Stimulated activated naive CD8-positive, alpha-beta T cell treated with anti-CD3 and anti-CD28 coated beads, Interleukin-15, amount 100 ng/mL, for 72 hours (primary cell): ENCODE measurements around the gene NMBR.
"Not testable (repeated sequence)": the region's sequence is repeated elsewhere in the genome, so short reads cannot be mapped to it uniquely, and the experiment has no call there.

ENCODE experiments used
- ATAC-seq: fragments of 150-1000 bp; cut with Tn5 transposase; 2 replicates; pipeline ENCODE4 v1.10.0; 2021; ENCODE audit warnings: mild to moderate bottlenecking, moderate library complexity
- DNase-seq, 2 donors: peaks; one replicate each; pipeline ENCODE4 v3.0.0; 2021 to 2022
- H3K27ac Mint-ChIP-seq, 2 donors: one replicate each; pipeline ENCODE4 v1.8.0; 2022; ENCODE audit warnings: mild to moderate bottlenecking in 2 of 2, mixed read lengths in 2 of 2, moderate library complexity in 2 of 2
- H3K27me3 Mint-ChIP-seq: one replicate; pipeline ENCODE4 v1.8.0; 2022; ENCODE audit warnings: mixed read lengths
- H3K4me1 Mint-ChIP-seq: one replicate; pipeline ENCODE4 v1.8.0; 2022; ENCODE audit warnings: mild to moderate bottlenecking, mixed read lengths
- H3K4me3 Mint-ChIP-seq, 2 donors: one replicate each; pipeline ENCODE4 v1.8.0; 2022; ENCODE audit warnings: mild to moderate bottlenecking in 2 of 2, mixed read lengths in 2 of 2, moderate library complexity in 1 of 2
- H3K9me3 Mint-ChIP-seq, 2 donors: one replicate each; pipeline ENCODE4 v1.8.0; 2022; ENCODE audit warnings: mixed read lengths in 2 of 2

The NMBR gene

GRCh38 chr6:142117366-142117765 is 29.6 kb downstream of the NMBR start:
- no peaks in the 10 kb centered on the region for H3K9me3 Mint-ChIP-seq
- ATAC-seq (no peak), DNase-seq (no peak)
- no peak overlapping the region for H3K27ac Mint-ChIP-seq
- no peaks in the 10 kb centered on the region for H3K4me1 Mint-ChIP-seq
- peaks cover 6% of the 10 kb centered on the region for H3K27me3 Mint-ChIP-seq
- no peak overlapping the region for H3K4me3 Mint-ChIP-seq

GRCh38 chr6:142112451-142113061 is 34.4 kb downstream of the NMBR start:
- no peak overlapping the region for H3K4me3 Mint-ChIP-seq
- no peaks in the 10 kb centered on the region for H3K27me3 Mint-ChIP-seq
- no peak overlapping the region for H3K27ac Mint-ChIP-seq
- ATAC-seq, result no peak
- no peaks in the 10 kb centered on the region for H3K9me3 Mint-ChIP-seq
- peak; percentile 50 to 64 for DNase-seq
- no peaks in the 10 kb centered on the region for H3K4me1 Mint-ChIP-seq

- H3K4me3 Mint-ChIP-seq, DNase-seq, H3K27ac Mint-ChIP-seq, ATAC-seq, H3K27me3 Mint-ChIP-seq, H3K9me3 Mint-ChIP-seq, H3K4me1 Mint-ChIP-seq: not testable (repeated sequence)
Measured at GRCh38 chr6:142110820-142111219, 36.1 kb downstream of the NMBR start.

- not testable (repeated sequence) for ATAC-seq, H3K9me3 Mint-ChIP-seq, H3K27ac Mint-ChIP-seq, H3K4me3 Mint-ChIP-seq, H3K4me1 Mint-ChIP-seq, DNase-seq, H3K27me3 Mint-ChIP-seq
Measured at GRCh38 chr6:142104820-142105219, 42.1 kb downstream of the NMBR start.

GRCh38 chr6:142088858-142089216 is 58.1 kb downstream of the NMBR start:
- H3K4me3 Mint-ChIP-seq, result peak overlapping the region; percentile 59 to 67
- peaks cover 0 to under 1% of the 10 kb centered on the region in 2 donors for H3K9me3 Mint-ChIP-seq
- ATAC-seq, result no peak
- no peak overlapping the region for H3K27ac Mint-ChIP-seq
- H3K4me1 Mint-ChIP-seq, result peaks cover 7% of the 10 kb centered on the region
- peaks cover 36% of the 10 kb centered on the region for H3K27me3 Mint-ChIP-seq
- DNase-seq, result no peak

- H3K4me3 Mint-ChIP-seq, result peak overlapping the region; percentile 59 to 67
- peaks cover 36% of the 10 kb centered on the region for H3K27me3 Mint-ChIP-seq
- ATAC-seq, result no peak
- no peak overlapping the region for H3K27ac Mint-ChIP-seq
- peaks cover 13% of the 10 kb centered on the region for H3K4me1 Mint-ChIP-seq
- DNase-seq, result no peak
- peaks cover 0 to 7% of the 10 kb centered on the region in 2 donors for H3K9me3 Mint-ChIP-seq
Measured at GRCh38 chr6:142087950-142088857, 58.7 kb downstream of the NMBR start.

GRCh38 chr6:142079130-142079529 is 67.8 kb downstream of the NMBR start:
- DNase-seq, result no peak
- Mint-ChIP-seq H3K4me3 (no peak overlapping the region), H3K9me3 (peaks cover 0 to 7% of the 10 kb centered on the region in 2 donors), H3K4me1 (peaks cover 12% of the 10 kb centered on the region), H3K27ac (no peak overlapping the region), H3K27me3 (peaks cover 7% of the 10 kb centered on the region)
- ATAC-seq, result no peak

- H3K4me3 Mint-ChIP-seq, result peak overlapping the region in 1 of 2 donors; percentile 59
- ATAC-seq, result peak; percentile 96
Measured at GRCh38 chr6:142075516-142076101, 71.3 kb downstream of the NMBR start.

GRCh38 chr6:142074516-142074915 is 72.4 kb downstream of the NMBR start:
- Mint-ChIP-seq H3K27ac (no peak overlapping the region), H3K4me3 (no peak overlapping the region), H3K27me3 (peaks cover 23% of the 10 kb centered on the region), H3K4me1 (peaks cover 5% of the 10 kb centered on the region), H3K9me3 (peaks cover 9 to 11% of the 10 kb centered on the region in 2 donors)
- ATAC-seq (no peak), DNase-seq (no peak)

More at GRCh38 chr6:142075516-142076101, 71.3 kb downstream of the NMBR start:
- peak in 1 of 2 donors; percentile 41 for DNase-seq
- Mint-ChIP-seq H3K4me1 (peaks cover 5% of the 10 kb centered on the region), H3K27me3 (peaks cover 23% of the 10 kb centered on the region), H3K27ac (peak overlapping the region in 1 of 2 donors; percentile 47), H3K9me3 (peaks cover 9% of the 10 kb centered on the region in 2 donors)

GRCh38 chr6:142071981-142072380 is 74.9 kb downstream of the NMBR start:
- Mint-ChIP-seq H3K4me1 (peaks cover 5% of the 10 kb centered on the region), H3K4me3 (no peak overlapping the region), H3K9me3 (peaks cover 9 to 11% of the 10 kb centered on the region in 2 donors), H3K27me3 (peaks cover 23% of the 10 kb centered on the region), H3K27ac (no peak overlapping the region)
- ATAC-seq (no peak), DNase-seq (no peak)

GRCh38 chr6:142068416-142068815 is 78.5 kb downstream of the NMBR start:
- DNase-seq, result no peak
- no peak overlapping the region for H3K4me3 Mint-ChIP-seq
- peaks cover 23% of the 10 kb centered on the region for H3K27me3 Mint-ChIP-seq
- H3K27ac Mint-ChIP-seq, result no peak overlapping the region
- H3K4me1 Mint-ChIP-seq, result no peaks in the 10 kb centered on the region
- H3K9me3 Mint-ChIP-seq, result peaks cover 9 to 11% of the 10 kb centered on the region in 2 donors
- no peak for ATAC-seq

GRCh38 chr6:142062861-142063260 is 84.1 kb downstream of the NMBR start:
- DNase-seq, H3K4me1 Mint-ChIP-seq, H3K27me3 Mint-ChIP-seq, H3K4me3 Mint-ChIP-seq, ATAC-seq, H3K9me3 Mint-ChIP-seq, H3K27ac Mint-ChIP-seq: not testable (repeated sequence)

GRCh38 chr6:142058551-142059290 is 88.2 kb downstream of the NMBR start:
- no peaks in the 10 kb centered on the region for H3K4me1 Mint-ChIP-seq
- no peak overlapping the region for H3K4me3 Mint-ChIP-seq
- peaks cover 2% of the 10 kb centered on the region for H3K27me3 Mint-ChIP-seq
- H3K27ac Mint-ChIP-seq, result no peak overlapping the region
- H3K9me3 Mint-ChIP-seq, result peaks cover 0 to 2% of the 10 kb centered on the region in 2 donors
- ATAC-seq (no peak), DNase-seq (no peak)

GRCh38 chr6:142055219-142055618 is 91.7 kb downstream of the NMBR start:
- H3K27me3 Mint-ChIP-seq, result peaks cover 8% of the 10 kb centered on the region
- no peak overlapping the region for H3K27ac Mint-ChIP-seq
- ATAC-seq, result peak; percentile 96
- no peak for DNase-seq
- no peaks in the 10 kb centered on the region for H3K4me1 Mint-ChIP-seq
- H3K4me3 Mint-ChIP-seq, result no peak overlapping the region
- H3K9me3 Mint-ChIP-seq, result peaks cover 15 to 28% of the 10 kb centered on the region in 2 donors

GRCh38 chr6:142051404-142051803 is 95.5 kb downstream of the NMBR start:
- Mint-ChIP-seq H3K27me3 (peaks cover 8% of the 10 kb centered on the region), H3K4me1 (no peaks in the 10 kb centered on the region), H3K4me3 (no peak overlapping the region), H3K27ac (no peak overlapping the region), H3K9me3 (peaks cover 24 to 34% of the 10 kb centered on the region in 2 donors)
- no peak for DNase-seq
- no peak for ATAC-seq
